ENCODE results near the gene OR2J2. TPM values are rescaled to one million over a fixed set of nuclear protein-coding genes. Genes with fewer than 3 reads are reported as not detected.
"Not testable (repeated sequence)": the region's sequence is repeated elsewhere in the genome, so short reads cannot be mapped to it uniquely, and the experiment has no call there.

OR2J2 gene
- total RNA-seq, 1 donor from 2014 or later = not detected

DNA sequence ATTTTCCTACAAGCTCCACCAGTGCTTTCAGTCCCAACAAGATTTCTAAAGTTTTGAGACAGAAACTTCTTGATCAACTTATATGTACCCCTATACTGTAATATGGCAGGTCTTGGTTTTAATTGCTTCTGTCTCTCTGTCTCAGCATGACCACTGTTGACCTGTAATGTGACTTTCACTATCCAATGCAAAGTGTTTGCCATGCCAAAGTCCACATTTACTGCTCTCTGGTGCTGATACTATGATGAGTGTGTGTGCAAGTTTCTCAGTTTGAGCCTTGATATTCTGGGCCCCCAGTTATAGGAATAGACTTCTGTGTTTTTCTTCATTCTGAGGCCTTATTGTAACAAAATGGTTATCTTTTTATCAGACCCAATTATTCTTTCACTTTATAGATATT is 45.8 kb downstream of the OR2J2 start:
- H3K27me3 Mint-ChIP-seq = no peaks in the 10 kb centered on the region
- H3K36me3 Mint-ChIP-seq (ENCODE audit: insufficient read depth) = no peaks in the 10 kb centered on the region
- no peak for DNase-seq (ENCODE audit: low spot score, unreplicated experiment)
- peaks cover 2% of the 10 kb centered on the region for H3K4me1 Mint-ChIP-seq (ENCODE audit: low read depth)
- H3K27ac Mint-ChIP-seq = no peak overlapping the region
- TF ChIP-seq, protein P1, sequence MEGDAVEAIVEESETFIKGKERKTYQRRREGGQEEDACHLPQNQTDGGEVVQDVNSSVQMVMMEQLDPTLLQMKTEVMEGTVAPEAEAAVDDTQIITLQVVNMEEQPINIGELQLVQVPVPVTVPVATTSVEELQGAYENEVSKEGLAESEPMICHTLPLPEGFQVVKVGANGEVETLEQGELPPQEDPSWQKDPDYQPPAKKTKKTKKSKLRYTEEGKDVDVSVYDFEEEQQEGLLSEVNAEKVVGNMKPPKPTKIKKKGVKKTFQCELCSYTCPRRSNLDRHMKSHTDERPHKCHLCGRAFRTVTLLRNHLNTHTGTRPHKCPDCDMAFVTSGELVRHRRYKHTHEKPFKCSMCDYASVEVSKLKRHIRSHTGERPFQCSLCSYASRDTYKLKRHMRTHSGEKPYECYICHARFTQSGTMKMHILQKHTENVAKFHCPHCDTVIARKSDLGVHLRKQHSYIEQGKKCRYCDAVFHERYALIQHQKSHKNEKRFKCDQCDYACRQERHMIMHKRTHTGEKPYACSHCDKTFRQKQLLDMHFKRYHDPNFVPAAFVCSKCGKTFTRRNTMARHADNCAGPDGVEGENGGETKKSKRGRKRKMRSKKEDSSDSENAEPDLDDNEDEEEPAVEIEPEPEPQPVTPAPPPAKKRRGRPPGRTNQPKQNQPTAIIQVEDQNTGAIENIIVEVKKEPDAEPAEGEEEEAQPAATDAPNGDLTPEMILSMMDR (IDR thresholded peaks at IDR 0.05; ENCODE audit: unreplicated experiment) = no peak
- no peak overlapping the region for H3K4me3 Mint-ChIP-seq (ENCODE audit: low read depth)
- H3K9me3 Mint-ChIP-seq (ENCODE audit: low read depth) = no peaks in the 10 kb centered on the region

DNA sequence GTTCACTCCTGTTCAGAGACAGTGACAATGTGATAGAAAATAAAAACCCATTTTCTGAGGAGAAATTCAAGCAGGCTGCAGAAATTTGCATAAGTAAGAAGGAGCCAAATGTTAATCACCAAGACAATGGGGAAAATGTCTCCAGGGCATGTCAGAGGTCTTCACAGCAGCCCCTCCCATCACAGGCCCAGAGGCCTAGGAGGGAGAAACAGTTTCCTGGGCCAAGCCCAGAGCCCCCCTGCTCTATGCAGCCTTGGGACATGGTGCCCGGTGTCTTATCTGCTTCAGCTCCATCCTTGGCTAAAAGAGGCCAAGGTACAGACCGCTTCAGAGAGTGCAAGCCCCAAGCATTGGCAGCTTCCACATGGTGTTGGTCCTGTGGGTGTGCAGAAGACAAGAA is 46.5 kb downstream of the OR2J2 start:
- DNase-seq (ENCODE audit: low spot score, unreplicated experiment) = not testable (repeated sequence)

DNA sequence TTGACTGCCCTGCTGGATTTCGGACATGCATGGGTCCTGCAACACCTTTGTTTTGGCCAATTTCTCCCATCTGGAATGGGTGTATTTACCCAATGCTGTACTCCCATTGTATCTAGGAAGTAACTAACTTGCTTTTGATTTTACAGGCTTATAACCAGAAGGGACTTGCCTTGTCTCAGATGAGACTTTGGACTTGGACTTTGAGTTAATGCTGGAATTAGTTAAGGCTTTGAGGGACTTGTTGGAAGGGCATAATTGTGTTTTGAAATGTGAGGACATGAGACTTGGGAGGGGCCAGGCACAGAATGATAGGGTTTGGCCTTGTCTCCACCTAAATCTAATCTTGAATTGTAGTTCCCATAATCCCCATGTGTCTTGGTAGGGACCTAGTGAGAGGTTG is 47.3 kb downstream of the OR2J2 start:
- H3K27ac Mint-ChIP-seq; H3K4me1 Mint-ChIP-seq (ENCODE audit: low read depth); H3K4me3 Mint-ChIP-seq (ENCODE audit: low read depth); H3K9me3 Mint-ChIP-seq (ENCODE audit: low read depth); H3K27me3 Mint-ChIP-seq; H3K36me3 Mint-ChIP-seq (ENCODE audit: insufficient read depth); DNase-seq (ENCODE audit: low spot score, unreplicated experiment): not testable (repeated sequence)

More for the DNA sequence above, 46.5 kb downstream of the OR2J2 start:
- not testable (repeated sequence) for H3K9me3 Mint-ChIP-seq (ENCODE audit: low read depth); H3K4me1 Mint-ChIP-seq (ENCODE audit: low read depth); H3K36me3 Mint-ChIP-seq (ENCODE audit: insufficient read depth); H3K27ac Mint-ChIP-seq; H3K4me3 Mint-ChIP-seq (ENCODE audit: low read depth); H3K27me3 Mint-ChIP-seq

Other genes with a start within 250 kb of the OR2J2 start
- 91.8 and 97.3 TPM in 2 replicates for gene TRIM27, start 246.9 kb upstream of the OR2J2 start, total RNA-seq
- 0.91 and 1.4 TPM in 2 replicates for gene ZNF311, start 165.6 kb upstream of the OR2J2 start, total RNA-seq
- not detected in 2 replicates for gene OR2W1, start 125.7 kb upstream of the OR2J2 start, total RNA-seq
- gene OR2B3, start 83.6 kb upstream of the OR2J2 start, total RNA-seq = not detected in 2 replicates
- gene OR2J1, start 71.4 kb upstream of the OR2J2 start, total RNA-seq = not detected in 2 replicates
- not detected in 2 replicates for gene OR2J3, start 62.8 kb upstream of the OR2J2 start, total RNA-seq
- not detected in 2 replicates for gene OR14J1, start 130.8 kb downstream of the OR2J2 start, total RNA-seq
- not detected in 2 replicates for gene OR5V1, start 198.0 kb downstream of the OR2J2 start, total RNA-seq
- gene OR12D3, start 204.4 kb downstream of the OR2J2 start, total RNA-seq = not detected in 2 replicates
- gene OR12D2, start 224.7 kb downstream of the OR2J2 start, total RNA-seq = not detected in 2 replicates
- not detected in 2 replicates for gene OR12D1, start 244.0 kb downstream of the OR2J2 start, total RNA-seq

Data from progenitor cell of endocrine pancreas (in vitro differentiated cells).